GM19372 (cell line): Measurements from ENCODE around the gene TM4SF18.
"Not testable (repeated sequence)": the region's sequence is repeated elsewhere in the genome, so short reads cannot be mapped to it uniquely, and the experiment has no call there.

ENCODE experiments used
- ATAC-seq: cut with Tn5 transposase; IDR thresholded peaks from one replicate; pipeline ENCODE4 v1.9.1; 2021; ENCODE audit warnings: mild to moderate bottlenecking, low read depth, moderate library complexity; ENCODE audit not compliant: unreplicated experiment

TM4SF18 gene

GRCh38 chr3:149333176-149333859 lies at the start of gene TM4SF18:
TSS of gene TM4SF18 (minus strand) at chr3:149333636. CDS start at chr3:149333382, 254 bp downstream.
- no peak for ATAC-seq

GRCh38 chr3:149382518-149382917 lies 49.1 kb upstream of the TM4SF18 start:
- no peak for ATAC-seq

GRCh38 chr3:149382101-149382467 lies 48.6 kb upstream of the TM4SF18 start:
- no peak for ATAC-seq

- no peak for ATAC-seq
Observed at GRCh38 chr3:149381173-149382100, 48.0 kb upstream of the TM4SF18 start.

GRCh38 chr3:149380220-149380619 lies 46.8 kb upstream of the TM4SF18 start:
- ATAC-seq: not testable (repeated sequence)

GRCh38 chr3:149378478-149379309 lies 45.3 kb upstream of the TM4SF18 start:
- ATAC-seq: no peak

GRCh38 chr3:149377408-149378364 lies 44.2 kb upstream of the TM4SF18 start, which contains the start of gene TM4SF1:
TSS of gene TM4SF1 (minus strand) at chr3:149377649. CDS start at chr3:149377547, 102 bp downstream.
- no peak for ATAC-seq

- no peak for ATAC-seq
Observed at GRCh38 chr3:149376718-149377407, 43.4 kb upstream of the TM4SF18 start.

- no peak for ATAC-seq
Observed at GRCh38 chr3:149375501-149376196, 42.2 kb upstream of the TM4SF18 start.

- ATAC-seq: no peak
Observed at GRCh38 chr3:149374793-149375500, 41.5 kb upstream of the TM4SF18 start.

- no peak for ATAC-seq
Observed at GRCh38 chr3:149374391-149374790, 41.0 kb upstream of the TM4SF18 start.

GRCh38 chr3:149373235-149374125 lies 40.0 kb upstream of the TM4SF18 start:
- no peak for ATAC-seq

- ATAC-seq: no peak
Observed at GRCh38 chr3:149371723-149372114, 38.3 kb upstream of the TM4SF18 start.

- ATAC-seq: no peak
Observed at GRCh38 chr3:149371001-149371722, 37.7 kb upstream of the TM4SF18 start.

- no peak for ATAC-seq
Observed at GRCh38 chr3:149369991-149370866, 36.8 kb upstream of the TM4SF18 start.
